SK-N-DZ (cell line): ENCODE data around the gene ATG4D.

Experiments
- DNase-seq: peaks from one replicate; pipeline ENCODE4 v3.0.0-alpha.2; 2015; ENCODE audit warnings: low spot score
- small RNA-seq, 2 experiments: library from RNA; depleted of rRNA; stranded (forward); fragments of <200 nt; gene quantifications; one replicate each; pipeline ENCODE3, GENCODE V24; 2014

Gene ATG4D

DNA sequence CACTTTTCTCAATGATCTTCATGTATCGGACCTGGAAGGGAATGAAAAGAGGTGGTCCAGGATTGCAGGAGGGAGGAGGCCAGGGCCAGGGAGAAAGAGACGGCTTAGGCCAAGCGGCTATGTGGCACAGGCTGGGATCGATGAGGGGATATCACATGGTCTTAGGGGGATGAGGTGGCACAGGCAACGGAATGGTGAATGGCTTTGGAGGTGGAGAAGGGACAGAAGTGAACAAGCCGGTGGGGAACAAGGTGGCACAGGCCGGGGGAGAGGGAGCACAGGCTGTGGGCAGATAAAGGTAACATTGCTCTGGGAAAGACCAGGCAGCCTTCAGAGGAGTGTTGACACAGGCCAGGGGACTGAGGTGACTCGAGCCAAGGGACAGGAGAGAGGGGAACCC lies 30.8 kb downstream of the ATG4D start:
- no peak for DNase-seq

DNA sequence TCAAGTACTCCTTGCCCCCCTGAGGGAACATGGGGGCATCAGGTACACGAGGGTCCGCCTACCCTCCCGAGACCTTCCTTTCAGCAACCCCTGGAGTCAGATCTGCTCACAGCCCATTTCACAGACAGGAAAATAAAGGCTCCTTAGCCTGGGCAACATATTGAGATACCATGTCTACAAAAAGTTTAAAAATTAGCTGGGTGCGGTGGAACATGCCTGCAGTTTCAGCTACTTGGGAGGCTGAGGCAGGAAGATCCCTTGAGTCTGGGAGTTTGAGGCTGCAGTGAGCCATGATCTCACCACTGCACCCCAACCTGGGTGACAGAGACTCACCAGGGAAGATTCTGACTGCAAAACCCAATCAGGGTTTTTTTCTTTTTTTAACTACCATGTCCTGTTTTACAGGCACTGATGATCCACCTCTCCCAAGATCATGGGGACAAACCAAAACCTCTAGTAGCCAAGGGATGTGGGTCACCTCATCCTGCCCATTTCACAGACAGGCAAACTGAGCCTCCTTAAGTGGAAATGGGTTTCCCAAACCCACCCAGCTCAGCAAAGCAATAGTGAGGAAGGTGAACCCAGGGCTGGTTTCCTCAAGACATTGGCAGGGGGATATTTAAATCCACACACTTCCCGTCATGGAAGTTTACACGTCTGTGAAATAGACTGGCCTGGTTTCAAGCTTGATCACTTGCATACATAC lies 31.5 kb downstream of the ATG4D start:
- no peak for DNase-seq

DNA sequence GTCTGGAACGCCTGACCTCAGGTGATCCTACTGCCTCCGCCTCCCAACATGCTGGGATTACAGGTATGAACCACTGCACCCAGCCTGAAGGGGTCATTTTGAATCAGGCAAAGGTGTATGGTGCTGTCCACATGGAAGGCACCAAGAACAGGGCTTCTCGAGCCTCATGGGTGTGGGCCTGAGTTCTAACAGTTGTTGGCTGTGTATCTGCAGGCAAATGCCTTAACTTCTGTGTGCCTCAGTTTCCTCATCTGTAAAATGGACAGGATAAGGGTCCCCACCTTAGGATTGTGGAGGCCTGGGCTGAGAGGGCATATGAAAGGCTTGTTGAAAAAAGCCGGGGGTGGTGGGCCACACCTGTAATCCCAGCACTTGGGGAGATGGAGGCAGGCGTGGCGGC lies 34.2 kb downstream of the ATG4D start:
- DNase-seq: no peak

DNA sequence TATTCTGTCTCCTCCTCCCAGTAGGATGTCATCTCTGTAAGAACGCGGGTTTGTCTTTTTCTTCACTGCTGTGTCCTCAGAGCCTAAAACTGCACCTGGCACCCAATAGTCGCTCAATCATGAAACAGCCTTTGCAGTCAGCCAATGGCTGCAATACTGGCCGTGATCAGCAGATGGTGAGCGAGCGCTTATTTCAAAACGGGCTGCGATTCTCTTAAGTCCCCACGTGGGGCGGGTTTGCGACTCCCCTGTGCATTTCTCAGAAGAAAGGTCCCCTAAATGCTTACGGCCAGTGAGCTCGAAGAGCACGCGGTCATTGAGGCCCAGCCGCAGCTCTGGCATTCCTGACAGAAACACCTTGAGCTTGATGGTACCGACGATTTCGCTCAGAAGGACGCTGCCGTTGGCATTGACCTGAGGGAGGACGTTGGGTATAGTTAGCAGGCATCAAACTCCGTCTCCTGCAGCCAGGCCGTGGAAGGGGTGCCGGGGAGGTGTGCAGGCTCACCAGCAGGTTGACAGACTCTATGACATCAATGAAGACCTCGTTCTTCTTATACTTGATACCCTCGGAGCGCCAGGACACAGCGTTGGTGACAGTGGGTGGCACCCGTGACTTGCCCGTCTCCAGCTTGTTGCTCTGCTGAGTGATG lies 37.4 kb downstream of the ATG4D start:
- DNase-seq: peak; percentile 91

DNA sequence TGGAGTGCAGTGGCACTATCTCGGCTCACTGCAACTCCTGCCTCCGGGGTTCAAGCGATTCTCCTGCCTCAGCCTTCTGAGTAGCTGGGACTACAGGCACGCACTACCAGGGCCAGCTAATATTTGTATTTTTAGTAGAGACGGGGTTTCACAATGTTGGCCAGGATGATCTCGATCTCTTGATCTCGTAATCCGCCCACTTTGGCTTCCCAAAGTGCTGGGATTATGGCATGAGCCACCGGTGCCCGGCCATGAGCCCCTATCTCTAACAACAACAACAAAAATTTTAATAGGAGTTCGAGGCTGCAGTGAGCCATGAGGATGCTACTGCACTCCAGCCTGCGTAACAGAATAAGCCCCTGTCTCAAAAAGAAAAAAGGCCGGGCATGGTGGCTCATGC lies 38.4 kb downstream of the ATG4D start:
- no peak for DNase-seq

DNA sequence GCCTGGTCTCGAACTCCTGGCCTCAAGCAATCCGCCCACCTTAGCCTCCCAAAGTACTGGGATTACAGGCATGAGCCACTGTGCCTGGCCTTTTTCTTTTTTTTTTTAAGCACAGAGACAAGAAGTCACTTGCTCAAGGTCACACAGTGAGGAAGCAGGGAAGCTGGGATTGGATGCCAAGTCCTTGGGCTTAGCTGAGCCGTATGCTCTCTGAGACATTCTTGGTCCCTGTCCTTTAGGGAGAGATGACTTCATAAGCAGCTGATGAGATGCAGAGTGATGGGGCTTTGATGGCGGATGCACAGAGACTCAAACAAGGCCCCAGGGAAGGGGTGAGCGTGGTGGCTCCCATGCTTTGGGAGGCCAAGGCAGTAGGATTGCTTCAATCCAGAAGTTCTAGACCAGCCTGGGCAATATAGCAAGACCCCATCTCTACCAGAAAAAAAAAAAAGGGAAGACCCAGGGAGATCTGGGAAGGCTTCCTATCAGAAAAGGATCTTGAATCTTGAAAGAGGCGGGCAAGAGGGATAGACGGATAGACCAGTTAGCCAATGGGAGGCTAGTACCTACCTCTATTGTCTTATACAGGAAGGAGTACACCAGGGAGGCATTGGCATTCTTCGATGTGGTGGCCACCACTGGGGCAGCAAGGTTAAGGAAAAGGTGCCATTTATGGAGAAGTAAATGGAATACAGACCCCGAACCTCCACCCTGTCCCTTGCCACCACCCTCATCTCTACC lies 39.5 kb downstream of the ATG4D start:
- no peak for DNase-seq

DNA sequence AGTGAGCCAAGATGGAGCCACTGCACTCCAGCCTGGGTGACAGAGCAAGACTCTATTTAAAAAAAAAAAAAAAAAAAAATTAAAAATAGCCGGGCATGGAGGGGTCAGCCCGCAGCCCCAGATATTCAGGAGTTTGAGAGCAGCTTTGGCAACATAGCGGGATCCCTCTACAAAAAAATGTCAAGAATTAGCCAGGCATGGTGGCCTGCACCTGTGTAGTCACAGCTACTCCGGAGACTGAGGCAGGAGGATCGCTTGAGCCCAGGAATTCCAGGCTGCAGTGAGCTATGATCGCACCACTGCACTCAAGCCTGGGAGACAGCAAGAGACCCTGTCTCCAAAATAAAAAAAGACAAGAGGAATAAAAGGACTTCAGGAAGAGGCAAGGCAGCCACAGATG lies 42.7 kb downstream of the ATG4D start:
- no peak for DNase-seq

DNA sequence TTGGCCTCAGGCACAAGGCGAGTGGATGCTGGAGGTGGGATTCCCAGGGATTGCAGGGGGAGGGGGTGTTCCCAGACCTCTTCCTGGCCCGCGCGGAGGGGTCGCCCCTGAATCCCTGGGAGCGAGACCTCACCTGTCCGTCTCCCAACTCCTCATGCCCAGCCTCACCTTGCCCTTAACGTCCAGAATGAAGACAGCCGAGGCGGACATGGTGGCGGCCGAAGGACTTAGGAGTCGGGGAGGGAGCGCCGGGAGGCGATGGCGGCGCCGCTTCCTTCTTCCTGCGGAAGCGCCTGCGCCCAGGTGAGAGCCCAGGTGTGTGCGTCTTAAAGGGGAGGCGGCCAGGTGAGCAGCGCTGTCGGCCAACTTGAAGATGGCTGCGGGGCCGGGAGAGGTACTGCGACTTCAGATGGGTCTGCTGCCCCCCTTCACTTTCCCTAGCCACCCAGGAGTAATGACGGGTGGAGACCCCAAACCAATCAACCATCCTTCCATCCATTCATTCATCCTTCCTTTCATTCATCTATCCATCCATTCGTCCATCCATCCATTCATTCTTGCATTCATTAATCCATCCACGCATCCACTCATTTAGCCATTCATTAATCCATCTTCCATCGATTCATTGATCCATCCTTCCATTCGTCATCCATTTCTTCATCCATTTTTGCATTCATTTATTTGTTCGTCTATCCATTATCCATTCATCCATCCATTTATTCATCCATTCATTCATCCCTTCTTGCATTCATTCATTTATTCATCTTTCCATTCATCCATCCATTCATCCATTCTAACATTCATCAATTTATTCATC lies 43.5 kb downstream of the ATG4D start, which contains the start of gene AP1M2:
AP1M2 (minus strand) TSS at position 291 of the 817 bp plus-strand sequence; CDS start at position 210, 81 bp downstream.
- DNase-seq: no peak

DNA sequence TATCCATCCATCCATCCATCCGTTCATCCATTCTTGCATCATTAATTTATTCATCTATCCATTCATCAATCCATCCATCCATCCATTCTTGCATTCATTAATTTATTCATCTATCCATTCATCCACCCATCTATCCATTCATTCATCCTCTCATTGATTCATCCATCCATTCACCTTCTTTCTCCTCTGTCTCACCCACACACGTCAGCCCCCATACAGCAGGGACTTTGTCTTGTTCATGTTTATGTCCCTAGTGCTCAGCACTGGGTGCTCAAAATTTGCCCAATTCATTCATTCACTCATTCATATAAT lies 44.1 kb downstream of the ATG4D start:
- DNase-seq: no peak

DNA sequence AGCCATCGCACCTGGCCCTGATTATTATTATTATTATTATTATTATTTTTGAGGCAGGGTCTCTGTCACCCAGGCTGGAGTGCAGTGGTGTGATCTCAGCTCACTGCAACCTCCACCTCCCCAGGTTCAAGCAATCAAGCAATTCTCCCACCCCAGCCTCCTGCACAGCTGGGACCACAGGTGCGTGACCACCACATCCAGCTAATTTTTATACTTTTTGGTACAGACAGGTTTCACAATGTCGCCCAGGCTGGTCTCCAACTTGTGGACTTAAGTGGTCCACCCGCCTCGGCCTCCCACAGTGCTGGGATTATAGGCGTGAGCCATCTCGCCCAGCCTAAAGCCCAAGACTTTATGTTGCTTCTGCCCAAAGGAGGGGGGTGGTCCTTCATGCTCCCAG lies 49.4 kb downstream of the ATG4D start:
- DNase-seq: no peak

DNA sequence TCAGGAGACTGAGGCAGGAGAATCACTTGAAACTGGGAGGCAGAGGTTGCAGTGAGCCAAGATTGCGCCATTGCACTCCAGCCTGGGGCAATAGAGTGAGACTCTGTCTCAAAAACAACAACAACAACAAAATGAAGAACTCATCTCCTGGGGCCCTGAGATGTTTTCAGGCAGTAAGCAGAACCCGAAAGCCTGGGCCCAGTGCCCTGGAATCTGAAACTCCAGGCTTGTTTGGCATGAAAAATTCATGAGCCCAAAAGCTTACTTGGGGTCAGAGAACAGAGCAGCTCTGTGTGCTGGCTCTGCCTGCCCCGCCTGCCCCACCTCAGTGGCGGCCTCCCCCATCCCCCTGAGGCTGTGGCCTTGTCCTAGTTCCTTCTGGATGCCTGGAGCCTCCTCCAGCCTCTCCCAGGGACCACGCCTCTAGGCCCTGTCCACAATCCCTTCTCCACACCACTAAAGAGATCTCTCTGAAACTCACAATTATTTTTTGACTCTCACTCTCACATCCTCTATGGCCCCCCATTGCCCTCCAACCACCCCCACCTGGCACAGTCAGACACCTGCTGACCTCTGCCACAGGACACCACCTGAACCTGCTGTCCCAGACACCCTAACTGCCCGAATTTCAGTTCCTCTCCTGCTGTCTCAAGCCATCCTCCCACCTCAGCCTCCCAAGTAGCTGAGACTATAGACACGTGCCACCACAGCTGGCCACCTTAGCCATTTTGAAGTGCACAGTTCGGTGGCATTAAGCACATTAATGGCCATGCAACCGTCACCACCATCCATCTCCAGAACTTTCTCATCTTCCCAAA lies 50.3 kb downstream of the ATG4D start:
- no peak for DNase-seq

DNA sequence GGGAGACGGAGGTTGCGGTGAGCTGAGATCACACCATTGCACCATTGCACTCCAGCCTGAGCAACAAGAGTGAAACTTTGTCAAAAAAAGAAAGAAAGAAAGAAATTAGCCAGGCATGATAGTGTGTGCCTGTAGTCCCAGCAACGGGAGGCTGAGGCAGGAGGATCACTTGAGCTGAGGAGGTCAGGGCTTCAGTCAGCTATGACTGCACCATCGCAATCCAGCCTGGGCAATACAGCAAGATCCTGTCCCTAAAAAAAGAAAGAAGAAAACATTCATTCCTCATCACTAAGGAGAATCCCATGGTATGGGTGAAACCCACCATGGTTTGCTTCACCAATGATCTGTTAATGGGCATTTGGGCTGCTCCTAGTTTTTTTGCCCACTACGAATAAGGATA lies 56.4 kb downstream of the ATG4D start:
- no peak for DNase-seq

DNA sequence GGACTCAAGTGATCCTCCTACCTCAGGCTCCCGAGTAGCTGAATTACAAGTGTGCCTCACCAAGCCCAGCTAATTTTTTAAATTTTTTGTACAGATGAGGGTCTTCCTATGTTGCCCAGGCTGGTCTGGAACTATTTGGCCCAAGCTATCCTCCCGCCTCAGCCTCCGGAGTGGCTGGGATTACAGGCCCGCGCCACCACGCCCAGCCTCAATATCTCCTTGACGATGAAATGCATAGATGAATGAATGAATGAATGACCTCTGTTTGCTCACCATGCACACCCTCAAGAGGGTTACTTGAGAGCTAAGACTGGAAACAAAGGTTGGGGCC lies 58.3 kb downstream of the ATG4D start:
- DNase-seq: no peak

DNA sequence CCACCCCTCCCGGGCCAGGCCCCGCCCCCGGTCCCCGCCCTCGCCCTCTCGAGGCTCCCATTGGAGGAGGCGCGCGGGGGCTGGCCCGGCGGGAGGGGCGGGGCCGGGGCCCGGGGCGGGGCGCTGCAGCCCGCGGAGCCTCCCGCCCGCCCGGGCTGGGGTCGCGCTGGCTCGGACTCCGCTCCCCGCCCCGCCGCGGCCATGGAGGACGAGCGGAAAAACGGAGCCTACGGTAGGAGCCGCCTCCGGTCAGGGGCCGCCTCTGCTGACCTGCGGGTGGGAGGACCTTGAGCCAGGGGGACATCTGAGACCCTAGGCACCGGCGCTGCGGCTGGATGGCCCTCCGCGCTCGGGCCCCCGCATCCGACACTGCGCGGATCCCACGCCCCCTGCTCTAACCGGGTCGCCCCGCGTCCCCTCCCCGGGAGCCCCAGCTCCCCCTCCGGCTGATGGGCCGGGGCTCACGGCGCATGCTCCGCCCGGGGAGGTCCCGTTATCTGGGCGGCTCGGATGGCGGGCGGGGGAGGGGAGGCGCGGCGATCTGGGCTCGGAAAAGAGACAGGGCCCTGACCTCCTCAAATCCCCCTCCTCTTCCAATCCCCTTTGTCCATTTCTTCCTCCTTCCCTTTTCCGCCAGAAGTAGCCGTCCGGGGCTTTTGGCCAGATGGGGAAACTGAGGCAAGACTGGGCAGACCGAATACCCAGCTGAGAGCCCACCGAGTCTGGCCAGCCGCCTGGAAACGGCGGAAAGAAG lies 58.8 kb downstream of the ATG4D start:
- DNase-seq: peak; percentile 65

Small RNA genes lying within 50 kb of the gene (small RNA-seq; reads per million reads assigned to genes)
- gene MIR1238 (0.03 to 0.04 reads per million in 2 experiments), gene RNU7-140P (0 to 0.04 reads per million in 2 experiments)
